IMR-90 (cell line): ENCODE data around the gene FGFRL1. TPM values are rescaled to one million over a fixed set of nuclear protein-coding genes. Genes with fewer than 3 reads are reported as not detected.

ENCODE experiments used
- ATAC-seq: fragments of 200-7000 bp; cut with Tn5 transposase; 2 replicates; pipeline ENCODE4 v1.9.1; 2020; ENCODE audit warnings: low read depth, mild to moderate bottlenecking, moderate library complexity
- BruUV-seq: library from RNA; stranded (reverse); fragments of 400-500 nt; replicated peaks from 2 replicates; lab custom pipeline; 2021; lab: Mats Ljungman, UMichigan
- CTCF ChIA-PET: fragments of 300-600 bp; formaldehyde crosslinking; extraction: SDS; loops from one replicate; lab custom pipeline; 2021; ENCODE audit warnings: antibody characterized with exemption; lab: Yijun Ruan, JAX
- POLR2A ChIA-PET: fragments of 300-600 bp; sonication (Branson Sonifier 250); formaldehyde crosslinking; loops from one replicate; lab custom pipeline; 2022; ENCODE audit warnings: antibody characterized with exemption; ENCODE audit not compliant: unreplicated experiment; lab: Charles Lee
- DNase-seq: peaks from one replicate; pipeline ENCODE4 v3.0.0; 2013
- H2AFZ ChIP-seq: replicated peaks from 2 replicates; pipeline ENCODE3; 2013; ENCODE audit warnings: low read length, mild to moderate bottlenecking; ENCODE audit not compliant: poor library complexity
- H2AK5ac ChIP-seq: 2 replicates; pipeline ENCODE4 v1.6.1; 2013; ENCODE audit warnings: low read depth, low read length, inconsistent platforms
- H2AK9ac ChIP-seq: replicated peaks from 2 replicates; pipeline ENCODE3; 2013; ENCODE audit warnings: mild to moderate bottlenecking, low read depth, low read length, moderate library complexity; ENCODE audit not compliant: poor library complexity
- H2BK120ac ChIP-seq: 2 replicates; pipeline ENCODE4 v1.6.1; 2013; ENCODE audit warnings: low read depth, low read length, inconsistent platforms
- H2BK15ac ChIP-seq: 3 replicates; pipeline ENCODE4 v1.6.1; 2013; ENCODE audit warnings: low read depth, low read length, inconsistent platforms
- H2BK20ac ChIP-seq: 2 replicates; pipeline ENCODE4 v1.6.1; 2013; ENCODE audit warnings: low read depth, mild to moderate bottlenecking, inconsistent platforms, low read length, moderate library complexity
- H2BK5ac ChIP-seq: 2 replicates; pipeline ENCODE4 v1.6.1; 2013; ENCODE audit warnings: mild to moderate bottlenecking, low read depth, low read length, inconsistent platforms; ENCODE audit not compliant: poor library complexity, severe bottlenecking
- H3K14ac ChIP-seq: replicated peaks from 2 replicates; pipeline ENCODE4 v1.6.1; 2013; ENCODE audit warnings: low read depth, low read length, inconsistent platforms
- H3K18ac ChIP-seq: 2 replicates; pipeline ENCODE4 v1.6.1; 2013; ENCODE audit warnings: low read depth, low read length, control low read depth
- H3K23ac ChIP-seq: 2 replicates; pipeline ENCODE4 v1.6.1; 2013; ENCODE audit warnings: low read depth, low read length, inconsistent platforms
- H3K27ac ChIP-seq: 2 replicates; pipeline ENCODE4 v1.5.1; 2013; ENCODE audit warnings: mild to moderate bottlenecking, control low read depth, low read length; ENCODE audit not compliant: insufficient read depth
- H3K27me3 ChIP-seq: 2 replicates; pipeline ENCODE4 v1.6.1; 2013; ENCODE audit warnings: low read length; ENCODE audit not compliant: control insufficient read depth, insufficient read depth
- H3K36me3 ChIP-seq: 2 replicates; pipeline ENCODE4 v1.6.1; 2013; ENCODE audit warnings: low read length, mixed read lengths; ENCODE audit not compliant: control insufficient read depth, insufficient read depth
- H3K4ac ChIP-seq: 2 replicates; pipeline ENCODE4 v1.6.1; 2013; ENCODE audit warnings: low read depth, low read length, inconsistent platforms
- H3K4me1 ChIP-seq: 2 replicates; pipeline ENCODE4 v1.6.1; 2013; ENCODE audit warnings: low read length, mixed read lengths; ENCODE audit not compliant: control insufficient read depth, insufficient read depth
- H3K4me2 ChIP-seq: 2 replicates; pipeline ENCODE4 v1.6.1; 2013; ENCODE audit warnings: low read depth, mild to moderate bottlenecking, control low read depth, low read length, moderate library complexity
- H3K4me3 ChIP-seq: 2 replicates; pipeline ENCODE4 v1.5.1; 2013; ENCODE audit warnings: low read depth, mild to moderate bottlenecking, control low read depth, low read length, moderate library complexity; ENCODE audit not compliant: insufficient read depth
- H3K56ac ChIP-seq: 2 replicates; pipeline ENCODE4 v1.6.1; 2013; ENCODE audit warnings: low read length, inconsistent platforms; ENCODE audit not compliant: insufficient read depth; ENCODE audit errors: extremely low read depth
- H3K79me1 ChIP-seq, 2 experiments: 2 replicates each; pipeline ENCODE4 v1.6.1; 2013; ENCODE audit warnings: low read length in 2 of 2, inconsistent platforms in 1 of 2, low read depth in 1 of 2
- H3K9ac ChIP-seq: 2 replicates; pipeline ENCODE4 v1.6.1; 2013; ENCODE audit warnings: low read depth, low read length, control low read depth
- H3K9me1 ChIP-seq: 2 replicates; pipeline ENCODE4 v1.6.1; 2013; ENCODE audit warnings: low read length, inconsistent platforms; ENCODE audit not compliant: insufficient read depth
- H3K9me3 ChIP-seq: 2 replicates; pipeline ENCODE4 v1.6.1; 2013; ENCODE audit warnings: low read length; ENCODE audit not compliant: control insufficient read depth, insufficient read depth
- H4K20me1 ChIP-seq: 2 replicates; pipeline ENCODE4 v1.6.1; 2013; ENCODE audit warnings: low read length, inconsistent platforms; ENCODE audit not compliant: insufficient read depth
- H4K5ac ChIP-seq: 2 replicates; pipeline ENCODE4 v1.6.1; 2013; ENCODE audit warnings: mild to moderate bottlenecking, low read depth, low read length, control low read depth
- H4K8ac ChIP-seq, 2 experiments: 2 replicates each; pipeline ENCODE4 v1.6.1; 2013; ENCODE audit warnings: low read depth in 2 of 2, low read length in 2 of 2, control low read depth in 1 of 2, inconsistent platforms in 1 of 2
- H4K91ac ChIP-seq: 2 replicates; pipeline ENCODE4 v1.6.1; 2013; ENCODE audit warnings: low read depth, low read length, inconsistent platforms; ENCODE audit not compliant: insufficient read depth
- BHLHE40 ChIP-seq: fragments of 150-350 bp; IDR thresholded peaks from 2 replicates; pipeline ENCODE4 v1.6.1; 2016; ENCODE audit warnings: mild to moderate bottlenecking, low read depth, low read length
- CHD1 ChIP-seq: IDR thresholded peaks from 2 replicates; pipeline ENCODE4 v1.6.1; 2012; ENCODE audit warnings: low read depth, low read length, improper control_type of control experiment
- MXI1 ChIP-seq: IDR thresholded peaks from 2 replicates; pipeline ENCODE4 v1.6.1; 2012; ENCODE audit warnings: low read depth, mild to moderate bottlenecking, low read length, moderate library complexity, borderline replicate concordance
- NFE2L2 ChIP-seq: fragments of 150-350 bp; IDR thresholded peaks from 2 replicates; pipeline ENCODE4 v1.6.1; 2016; ENCODE audit warnings: low read depth, mild to moderate bottlenecking, low read length
- RAD21 ChIP-seq: IDR thresholded peaks from 2 replicates; pipeline ENCODE4 v1.6.1; 2012; ENCODE audit warnings: low read length, improper control_type of control experiment
- SMC3 ChIP-seq: fragments of 150-350 bp; IDR thresholded peaks from 2 replicates; pipeline ENCODE4 v1.6.1; 2016; ENCODE audit warnings: low read depth, mild to moderate bottlenecking, antibody characterized with exemption, low read length, moderate library complexity
- WGBS, 2 experiments: methylation state at CpG; one replicate each; pipeline versions ENCODE4 v1.1.5 to v1.1.7; 2013; ENCODE audit warnings: missing lambda C conversion rate in 2 of 2; ENCODE audit not compliant: insufficient read length in 1 of 2; ENCODE audit errors: extremely low coverage in 2 of 2; 5-methylcytosine and 5-hydroxymethylcytosine counted together
- dilution Hi-C: fragments of 300-500 bp; cut with HindIII; formaldehyde crosslinking; loops from one replicate; pipeline ENCODE4 v1.14.3; 2018; ENCODE audit warnings: low sequenced_read_pairs; ENCODE audit not compliant: unreplicated experiment
- in situ Hi-C: fragments of 300-500 bp; cut with MboI; formaldehyde crosslinking; loops from 3 replicates; pipeline ENCODE4 v1.14.3; 2019; ENCODE audit warnings: low sequenced_read_pairs, inconsistent platforms, mixed read lengths
- intact Hi-C: fragments of 100-400 bp; cut with micrococcal nuclease; formaldehyde crosslinking; loops from 2 replicates; pipeline ENCODE4 v1.10.0; 2022
- polyA plus RNA-seq, 3 experiments: library from polyadenylated mRNA; depleted of rRNA; stranded (reverse); fragments of >200 nt; gene quantifications; 2 replicates each; pipeline ENCODE4 v1.2.3, GENCODE V29; 2012; ENCODE audit warnings: low replicate concordance in 1 of 3
- total RNA-seq: library from RNA; depleted of rRNA; stranded (reverse); fragments of >200 nt; gene quantifications from 2 replicates; pipeline ENCODE4 v1.2.3, GENCODE V29; 2012
- TF ChIP-seq, protein P1 (sequence below): conservative IDR thresholded peaks from 2 replicates; pipeline ENCODE4 v1.5.1; 2012; ENCODE audit warnings: mild to moderate bottlenecking, low read depth, low read length, improper control_type of control experiment

FGFRL1 gene
- total and polyA plus RNA-seq, 2 of the 4 experiments (the other 2 are of a cell fraction) = 49.3 to 78.8 TPM

- H3K9ac ChIP-seq = peak overlapping the region; percentile 48; the same call in 1 of the 2 replicates
- H3K9me3 ChIP-seq = no peaks in the 10 kb centered on the region
- H2BK20ac ChIP-seq = no peak overlapping the region
- dilution Hi-C loops (no loop called here), intact Hi-C loops (no loop called here), in situ Hi-C loops (no loop called here)
- H3K14ac ChIP-seq = peak overlapping the region; percentile 22; the same call in 1 of the 2 replicates
- CTCF ChIA-PET = no interaction called here
- peak overlapping the region; percentile 24; the same call in 1 of the 2 replicates for H3K4ac ChIP-seq
- no peak overlapping the region for H4K8ac ChIP-seq
- no peak overlapping the region for H4K91ac ChIP-seq
- H2AFZ ChIP-seq = peak overlapping the region; percentile 0
- H2AK5ac ChIP-seq = no peak overlapping the region
- H3K9me1 ChIP-seq = no peaks in the 10 kb centered on the region; the same call in 1 of the 2 replicates
- peak overlapping the region; percentile 87; the same call in 1 of the 2 replicates for H3K4me3 ChIP-seq
- H4K20me1 ChIP-seq = peaks cover 32% of the 10 kb centered on the region
- no peak for DNase-seq
- no peak overlapping the region for H3K27ac ChIP-seq
- peak overlapping the region; percentile 59; the same call in 1 of the 2 replicates for H3K23ac ChIP-seq
- H3K56ac ChIP-seq = no peak overlapping the region
- H2BK15ac ChIP-seq = no peak overlapping the region
- peaks cover 7% of the 10 kb centered on the region; the same call in 1 of the 2 replicates for H3K36me3 ChIP-seq
- no peak overlapping the region for H2BK5ac ChIP-seq
- BruUV-seq = no TSS peak
- POLR2A ChIA-PET = no interaction called here
- no peak for ATAC-seq
- H3K4me2 ChIP-seq = peak overlapping the region; percentile 84
- peaks cover 13 to 24% of the 10 kb centered on the region in 2 experiments; a peak in 3 of 4 replicates for H3K79me1 ChIP-seq
- H2AK9ac ChIP-seq = peak overlapping the region; percentile 15
- H2BK120ac ChIP-seq = no peak overlapping the region
- no peak overlapping the region for H4K5ac ChIP-seq
- WGBS, 2 experiments = 63% methylated on average over 6 of the region's 24 CpGs; no CpG with 5 or more reads in 1 of the 2 experiments
- H3K4me1 ChIP-seq = peaks cover 4% of the 10 kb centered on the region; the same call in 1 of the 2 replicates
- no peak overlapping the region for H3K18ac ChIP-seq
- TF ChIP-seq RAD21 = no peak
- peak; percentile 23; the same call in 1 of the 2 replicates for TF ChIP-seq MXI1
- TF ChIP-seq CHD1 = no peak
- no peak for TF ChIP-seq BHLHE40
- TF ChIP-seq NFE2L2 = no peak
- TF ChIP-seq SMC3 = no peak
- TF ChIP-seq, protein P1, sequence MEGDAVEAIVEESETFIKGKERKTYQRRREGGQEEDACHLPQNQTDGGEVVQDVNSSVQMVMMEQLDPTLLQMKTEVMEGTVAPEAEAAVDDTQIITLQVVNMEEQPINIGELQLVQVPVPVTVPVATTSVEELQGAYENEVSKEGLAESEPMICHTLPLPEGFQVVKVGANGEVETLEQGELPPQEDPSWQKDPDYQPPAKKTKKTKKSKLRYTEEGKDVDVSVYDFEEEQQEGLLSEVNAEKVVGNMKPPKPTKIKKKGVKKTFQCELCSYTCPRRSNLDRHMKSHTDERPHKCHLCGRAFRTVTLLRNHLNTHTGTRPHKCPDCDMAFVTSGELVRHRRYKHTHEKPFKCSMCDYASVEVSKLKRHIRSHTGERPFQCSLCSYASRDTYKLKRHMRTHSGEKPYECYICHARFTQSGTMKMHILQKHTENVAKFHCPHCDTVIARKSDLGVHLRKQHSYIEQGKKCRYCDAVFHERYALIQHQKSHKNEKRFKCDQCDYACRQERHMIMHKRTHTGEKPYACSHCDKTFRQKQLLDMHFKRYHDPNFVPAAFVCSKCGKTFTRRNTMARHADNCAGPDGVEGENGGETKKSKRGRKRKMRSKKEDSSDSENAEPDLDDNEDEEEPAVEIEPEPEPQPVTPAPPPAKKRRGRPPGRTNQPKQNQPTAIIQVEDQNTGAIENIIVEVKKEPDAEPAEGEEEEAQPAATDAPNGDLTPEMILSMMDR = no peak
- H3K27me3 ChIP-seq = no peaks in the 10 kb centered on the region
Measured at GRCh38 chr4:971666-972500, 39.5 kb upstream of the FGFRL1 start.
